ENCODE data around the gene IFNLR1. TPM values are rescaled to one million over a fixed set of nuclear protein-coding genes. Genes with fewer than 3 reads are reported as not detected.

The IFNLR1 gene
- total RNA-seq, 1 experiment from 2014 or later: 6.1 TPM

GRCh38 chr1:24233684-24234600 lies 46.9 kb upstream of the IFNLR1 start:
- Histone ChIP-seq H3K36me3 (ENCODE audit: control insufficient read depth, insufficient read depth, low read length) (no peaks in the 10 kb centered on the region), H3K4me3 (ENCODE audit: low read depth, low read length) (no peak overlapping the region), H3K4me1 (no peaks in the 10 kb centered on the region), H3K27me3 (replicated peaks; ENCODE audit: control insufficient read depth, insufficient read depth, low read length) (no peaks in the 10 kb centered on the region), H3K9me3 (no peaks in the 10 kb centered on the region)
- no peak overlapping the region for H3K4me3 Mint-ChIP-seq (ENCODE audit: unreplicated experiment)
- ChIA-PET CTCF (interaction anchor here (0.5 kb wide), 1 partner anchor 161 kb away, joined by 3 read pairs; no protein-coding TSS in a partner anchor), POLR2A (no interaction called here)
- H3K4me1 Mint-ChIP-seq (ENCODE audit: low read depth, unreplicated experiment): peaks cover 6% of the 10 kb centered on the region
- H3K9me3 Mint-ChIP-seq (ENCODE audit: unreplicated experiment): no peaks in the 10 kb centered on the region
- no peak overlapping the region for H3K27ac Mint-ChIP-seq (ENCODE audit: unreplicated experiment)
- intact Hi-C loops (cut with micrococcal nuclease; ENCODE audit: unreplicated experiment): no loop called here
- no TSS peak for BruUV-seq (replicated peaks)
- TF ChIP-seq CTCF (IDR thresholded peaks at IDR 0.05; ENCODE audit: insufficient read depth in 1 of 2, low read depth in 1 of 2, low read length in 1 of 2, severe bottlenecking in 1 of 2, unreplicated experiment in 1 of 2): no peak
- H3K27me3 Mint-ChIP-seq (ENCODE audit: insufficient read depth, unreplicated experiment): no peaks in the 10 kb centered on the region
- H3K36me3 Mint-ChIP-seq (ENCODE audit: insufficient read depth, unreplicated experiment): no peaks in the 10 kb centered on the region
- no peak for DNase-seq

- BruUV-seq (replicated peaks): no TSS peak
- Mint-ChIP-seq H3K27ac (ENCODE audit: unreplicated experiment) (no peak overlapping the region), H3K4me3 (ENCODE audit: unreplicated experiment) (no peak overlapping the region), H3K4me1 (ENCODE audit: low read depth, unreplicated experiment) (no peaks in the 10 kb centered on the region), H3K27me3 (ENCODE audit: insufficient read depth, unreplicated experiment) (no peaks in the 10 kb centered on the region), H3K36me3 (ENCODE audit: insufficient read depth, unreplicated experiment) (no peaks in the 10 kb centered on the region), H3K9me3 (ENCODE audit: unreplicated experiment) (no peaks in the 10 kb centered on the region)
- H3K4me3 ChIP-seq (ENCODE audit: low read depth, low read length): no peak overlapping the region
- intact Hi-C loops (cut with micrococcal nuclease; ENCODE audit: unreplicated experiment): no loop called here
- no peaks in the 10 kb centered on the region for H3K9me3 ChIP-seq
- no peaks in the 10 kb centered on the region for H3K36me3 ChIP-seq (ENCODE audit: control insufficient read depth, insufficient read depth, low read length)
- no peak for TF ChIP-seq CTCF (IDR thresholded peaks at IDR 0.05; ENCODE audit: insufficient read depth in 1 of 2, low read depth in 1 of 2, low read length in 1 of 2, severe bottlenecking in 1 of 2, unreplicated experiment in 1 of 2)
- CTCF ChIA-PET: no interaction called here
- H3K27me3 ChIP-seq (replicated peaks; ENCODE audit: control insufficient read depth, insufficient read depth, low read length): no peaks in the 10 kb centered on the region
- H3K4me1 ChIP-seq: no peaks in the 10 kb centered on the region
- no peak for DNase-seq
- POLR2A ChIA-PET: no interaction called here
Measured at GRCh38 chr1:24231701-24232100, 44.6 kb upstream of the IFNLR1 start.

- Mint-ChIP-seq H3K4me1 (ENCODE audit: low read depth, unreplicated experiment) (no peaks in the 10 kb centered on the region), H3K27ac (ENCODE audit: unreplicated experiment) (no peak overlapping the region), H3K36me3 (ENCODE audit: insufficient read depth, unreplicated experiment) (no peaks in the 10 kb centered on the region), H3K4me3 (ENCODE audit: unreplicated experiment) (no peak overlapping the region), H3K27me3 (ENCODE audit: insufficient read depth, unreplicated experiment) (no peaks in the 10 kb centered on the region), H3K9me3 (ENCODE audit: unreplicated experiment) (no peaks in the 10 kb centered on the region)
- no peaks in the 10 kb centered on the region for H3K27me3 ChIP-seq (replicated peaks; ENCODE audit: control insufficient read depth, insufficient read depth, low read length)
- intact Hi-C loops (cut with micrococcal nuclease; ENCODE audit: unreplicated experiment): no loop called here
- H3K9me3 ChIP-seq: no peaks in the 10 kb centered on the region
- CTCF ChIA-PET: no interaction called here
- H3K4me1 ChIP-seq: no peaks in the 10 kb centered on the region
- BruUV-seq (replicated peaks): no TSS peak
- H3K4me3 ChIP-seq (ENCODE audit: low read depth, low read length): no peak overlapping the region
- no peak for DNase-seq
- no peak for TF ChIP-seq CTCF (IDR thresholded peaks at IDR 0.05; ENCODE audit: insufficient read depth in 1 of 2, low read depth in 1 of 2, low read length in 1 of 2, severe bottlenecking in 1 of 2, unreplicated experiment in 1 of 2)
- H3K36me3 ChIP-seq (ENCODE audit: control insufficient read depth, insufficient read depth, low read length): no peaks in the 10 kb centered on the region
- POLR2A ChIA-PET: no interaction called here
Measured at GRCh38 chr1:24228311-24228710, 41.2 kb upstream of the IFNLR1 start.

Measured in Caco-2 (cell line).